ENCODE measurements around the gene KIAA1217.

Gene KIAA1217

DNA sequence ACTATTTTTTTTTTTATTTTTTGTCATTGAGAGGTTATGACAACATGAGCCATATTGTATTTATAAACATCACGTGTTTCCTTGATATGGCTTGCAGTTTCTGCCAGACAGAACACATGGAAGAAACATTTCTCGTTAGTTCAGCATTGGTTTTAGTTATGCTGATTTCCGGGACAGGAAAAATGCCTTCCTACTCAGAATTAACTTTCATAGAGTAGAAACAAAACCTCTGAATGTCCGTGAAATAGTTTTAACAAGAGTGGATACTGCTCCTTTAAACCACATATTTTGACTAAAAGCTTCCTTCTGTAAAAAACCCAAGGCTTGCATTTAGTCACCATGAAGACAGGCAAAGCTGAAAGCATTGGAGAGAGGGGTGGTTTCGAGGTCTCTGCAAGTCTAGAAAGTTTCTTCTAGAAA lies 240.4 kb downstream of the KIAA1217 start:
- no peak overlapping the region for H3K4me3 ChIP-seq (ENCODE audit: control insufficient read depth, low read depth, low read length)
- TF ChIP-seq, protein P1, sequence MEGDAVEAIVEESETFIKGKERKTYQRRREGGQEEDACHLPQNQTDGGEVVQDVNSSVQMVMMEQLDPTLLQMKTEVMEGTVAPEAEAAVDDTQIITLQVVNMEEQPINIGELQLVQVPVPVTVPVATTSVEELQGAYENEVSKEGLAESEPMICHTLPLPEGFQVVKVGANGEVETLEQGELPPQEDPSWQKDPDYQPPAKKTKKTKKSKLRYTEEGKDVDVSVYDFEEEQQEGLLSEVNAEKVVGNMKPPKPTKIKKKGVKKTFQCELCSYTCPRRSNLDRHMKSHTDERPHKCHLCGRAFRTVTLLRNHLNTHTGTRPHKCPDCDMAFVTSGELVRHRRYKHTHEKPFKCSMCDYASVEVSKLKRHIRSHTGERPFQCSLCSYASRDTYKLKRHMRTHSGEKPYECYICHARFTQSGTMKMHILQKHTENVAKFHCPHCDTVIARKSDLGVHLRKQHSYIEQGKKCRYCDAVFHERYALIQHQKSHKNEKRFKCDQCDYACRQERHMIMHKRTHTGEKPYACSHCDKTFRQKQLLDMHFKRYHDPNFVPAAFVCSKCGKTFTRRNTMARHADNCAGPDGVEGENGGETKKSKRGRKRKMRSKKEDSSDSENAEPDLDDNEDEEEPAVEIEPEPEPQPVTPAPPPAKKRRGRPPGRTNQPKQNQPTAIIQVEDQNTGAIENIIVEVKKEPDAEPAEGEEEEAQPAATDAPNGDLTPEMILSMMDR (conservative IDR thresholded peaks at IDR 0.05; ENCODE audit: control insufficient read depth, insufficient read depth, low read depth, low read length), result no peak
- DNase-seq (ENCODE audit: low read depth), result peak; percentile 66

DNA sequence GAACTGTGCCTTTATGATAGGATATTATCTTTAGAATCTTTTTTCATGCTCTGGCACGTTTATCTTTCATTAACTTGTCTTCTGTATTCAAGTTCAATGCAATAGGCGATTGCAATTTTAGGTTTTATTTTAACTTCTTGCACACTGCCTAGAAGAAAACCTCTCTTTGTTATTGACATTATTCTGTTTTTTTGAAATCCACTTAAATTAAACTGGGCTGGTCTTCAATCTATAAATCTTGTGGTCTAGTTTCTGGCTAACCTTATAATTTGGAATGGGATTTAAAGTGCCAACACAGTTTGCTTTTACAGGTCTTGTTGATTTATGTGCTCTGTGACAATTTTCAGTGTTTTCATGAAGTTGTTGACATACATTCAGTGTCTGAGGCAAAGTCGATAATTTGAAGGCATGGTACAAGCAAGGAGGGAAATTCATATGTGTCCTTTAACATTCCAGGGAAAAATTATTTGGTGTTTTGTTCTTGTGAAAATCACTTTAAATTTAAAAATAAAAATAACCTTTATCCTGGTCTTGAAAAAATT lies 240.9 kb downstream of the KIAA1217 start:
- TF ChIP-seq, protein P1 (conservative IDR thresholded peaks at IDR 0.05; ENCODE audit: control insufficient read depth, insufficient read depth, low read depth, low read length), result no peak
- H3K4me3 ChIP-seq (ENCODE audit: control insufficient read depth, low read depth, low read length), result no peak overlapping the region
- no peak for DNase-seq (ENCODE audit: low read depth)

DNA sequence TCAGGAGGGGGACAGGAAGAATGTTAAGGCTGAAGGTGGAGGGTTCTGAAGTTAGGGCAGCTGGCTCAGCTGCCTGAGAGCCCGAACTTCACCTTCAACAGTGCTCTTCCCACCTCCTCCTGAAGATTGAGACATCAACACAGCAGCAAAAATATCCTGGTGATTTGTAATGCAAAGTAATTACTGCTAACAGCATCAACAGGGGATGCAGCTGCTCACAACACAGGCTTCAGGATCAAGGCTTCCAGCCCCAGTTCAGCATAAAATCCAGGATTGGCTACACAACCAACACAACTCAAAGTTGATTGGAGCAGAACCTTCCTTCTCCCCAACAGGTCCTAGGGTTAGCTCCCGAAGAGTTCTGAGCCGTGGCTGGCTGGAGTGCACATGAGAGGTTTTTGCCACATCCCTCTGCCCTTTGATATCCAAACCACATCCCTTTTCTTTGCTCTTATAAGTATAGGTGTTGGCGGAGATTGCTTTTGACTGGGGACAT lies 242.4 kb downstream of the KIAA1217 start:
- no peak overlapping the region for H3K4me3 ChIP-seq (ENCODE audit: control insufficient read depth, low read depth, low read length)
- TF ChIP-seq, protein P1 (conservative IDR thresholded peaks at IDR 0.05; ENCODE audit: control insufficient read depth, insufficient read depth, low read depth, low read length), result no peak
- no peak for DNase-seq (ENCODE audit: low read depth)

DNA sequence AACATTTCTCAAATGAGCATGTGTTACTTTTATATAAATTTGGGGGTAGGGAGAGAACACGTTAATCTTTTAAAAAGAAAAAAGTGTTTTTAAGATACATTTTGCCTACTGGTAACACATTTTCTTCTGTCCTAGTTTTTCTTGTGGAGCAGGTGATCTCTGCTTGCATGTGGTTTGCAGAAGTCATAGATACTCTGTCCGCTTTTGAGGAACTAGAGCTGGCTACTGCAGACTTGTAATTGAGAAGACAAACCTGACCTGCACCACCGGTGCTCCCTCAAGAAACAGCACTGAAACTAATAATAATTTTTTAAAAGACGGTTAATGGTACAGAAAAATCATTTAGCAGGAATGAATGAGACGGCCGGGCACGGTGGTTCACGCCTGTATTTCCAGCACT lies 243.1 kb downstream of the KIAA1217 start:
- no peak for DNase-seq (ENCODE audit: low read depth)
- H3K4me3 ChIP-seq (ENCODE audit: control insufficient read depth, low read depth, low read length), result no peak overlapping the region
- TF ChIP-seq, protein P1 (conservative IDR thresholded peaks at IDR 0.05; ENCODE audit: control insufficient read depth, insufficient read depth, low read depth, low read length), result no peak

DNA sequence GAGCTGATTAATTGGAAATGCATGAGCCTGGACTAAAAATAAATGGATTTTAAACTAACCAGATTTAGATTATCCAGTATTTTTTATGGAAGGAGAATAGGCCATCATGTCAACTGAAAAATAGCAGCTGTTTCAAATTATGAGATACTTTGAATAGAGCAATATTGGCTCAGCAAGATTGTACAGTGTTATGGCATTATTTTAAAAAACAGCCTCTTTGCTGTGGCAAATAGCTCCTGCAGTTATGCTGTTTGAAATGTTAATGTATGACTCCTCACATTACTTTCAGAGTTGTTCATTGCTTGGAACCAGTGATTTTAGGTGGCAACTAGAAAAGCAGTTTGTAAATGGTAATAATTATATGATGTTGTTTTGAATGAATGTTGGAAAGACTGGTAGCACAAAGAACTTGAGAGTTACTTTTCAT lies 244.5 kb downstream of the KIAA1217 start:
- TF ChIP-seq, protein P1 (conservative IDR thresholded peaks at IDR 0.05; ENCODE audit: control insufficient read depth, insufficient read depth, low read depth, low read length), result no peak
- no peak overlapping the region for H3K4me3 ChIP-seq (ENCODE audit: control insufficient read depth, low read depth, low read length)
- peak; percentile 57 for DNase-seq (ENCODE audit: low read depth)

DNA sequence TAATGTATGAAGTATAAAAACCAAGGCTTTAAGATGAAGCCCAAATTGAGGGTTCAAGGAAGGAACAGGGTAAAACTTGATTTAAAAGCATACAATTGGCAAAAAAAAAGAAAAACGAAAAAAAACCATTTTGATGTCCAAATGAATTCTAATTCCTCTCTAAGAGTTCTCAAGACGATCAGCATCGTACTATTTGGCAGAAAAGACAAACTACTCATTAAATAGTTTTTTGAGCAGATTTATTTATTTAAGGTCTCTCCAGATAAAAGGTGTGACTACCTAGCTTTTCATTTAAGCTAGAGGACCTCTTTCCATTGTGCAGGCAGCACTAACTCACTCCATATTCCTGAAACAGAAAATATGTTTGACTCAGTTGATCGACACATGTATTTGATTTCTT lies 245.0 kb downstream of the KIAA1217 start:
- no peak overlapping the region for H3K4me3 ChIP-seq (ENCODE audit: control insufficient read depth, low read depth, low read length)
- TF ChIP-seq, protein P1 (conservative IDR thresholded peaks at IDR 0.05; ENCODE audit: control insufficient read depth, insufficient read depth, low read depth, low read length), result no peak
- no peak for DNase-seq (ENCODE audit: low read depth)

DNA sequence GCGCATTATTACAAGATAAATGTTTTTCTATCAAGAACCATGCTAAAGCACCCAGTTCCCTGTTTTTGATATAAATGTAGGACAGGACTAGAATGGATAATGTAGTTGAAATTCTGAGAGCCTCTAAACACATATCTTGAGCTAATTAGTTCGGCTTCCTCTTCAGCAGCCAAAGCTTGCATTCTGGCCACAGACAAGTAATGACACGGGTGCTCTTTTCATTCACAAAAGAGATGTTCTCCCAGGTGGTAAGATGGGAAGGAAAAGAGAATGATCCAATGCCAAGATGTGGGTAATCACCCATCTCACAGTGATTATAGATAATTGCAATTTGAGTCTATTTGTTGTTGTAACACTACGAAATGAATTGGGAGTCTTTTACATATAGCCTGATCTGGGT lies 246.5 kb downstream of the KIAA1217 start:
- TF ChIP-seq, protein P1 (conservative IDR thresholded peaks at IDR 0.05; ENCODE audit: control insufficient read depth, insufficient read depth, low read depth, low read length), result no peak
- no peak overlapping the region for H3K4me3 ChIP-seq (ENCODE audit: control insufficient read depth, low read depth, low read length)
- no peak for DNase-seq (ENCODE audit: low read depth)
